ENCODE measurements around the gene CASK. TPM values are rescaled to one million over a fixed set of nuclear protein-coding genes. Genes with fewer than 3 reads are reported as not detected.

The CASK gene
- total RNA-seq, 6 donors from 2014 or later = 25.1 to 61.6 (median 35.3) TPM

DNA sequence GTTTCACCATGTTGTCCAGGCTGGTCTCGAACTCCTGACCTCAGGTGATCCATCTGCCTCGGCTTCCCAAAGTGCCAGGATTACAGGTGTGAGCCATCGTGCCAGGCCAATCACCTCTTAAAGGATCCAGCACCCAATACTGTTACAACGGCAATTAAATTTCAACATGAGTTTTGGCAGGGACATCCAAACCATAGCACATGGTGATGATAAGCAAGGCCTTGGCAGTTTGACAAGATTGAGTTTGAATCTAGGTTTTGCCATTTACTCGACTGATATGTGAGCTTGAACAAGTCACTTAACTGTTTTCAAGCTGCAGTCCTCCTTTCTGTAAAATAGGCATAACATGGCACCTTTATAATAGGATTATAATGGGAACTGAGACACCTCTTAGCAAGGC, 115.3 kb downstream of the CASK start:
- H3K36me3 ChIP-seq = no peaks in the 10 kb centered on the region
- no peak for TF ChIP-seq POLR2A (IDR thresholded peaks at IDR 0.05)
- TF ChIP-seq POLR2AphosphoS5 (IDR thresholded peaks at IDR 0.05) = no peak
- no peak for TF ChIP-seq EP300 (IDR thresholded peaks at IDR 0.05)
- TF ChIP-seq, protein P1, sequence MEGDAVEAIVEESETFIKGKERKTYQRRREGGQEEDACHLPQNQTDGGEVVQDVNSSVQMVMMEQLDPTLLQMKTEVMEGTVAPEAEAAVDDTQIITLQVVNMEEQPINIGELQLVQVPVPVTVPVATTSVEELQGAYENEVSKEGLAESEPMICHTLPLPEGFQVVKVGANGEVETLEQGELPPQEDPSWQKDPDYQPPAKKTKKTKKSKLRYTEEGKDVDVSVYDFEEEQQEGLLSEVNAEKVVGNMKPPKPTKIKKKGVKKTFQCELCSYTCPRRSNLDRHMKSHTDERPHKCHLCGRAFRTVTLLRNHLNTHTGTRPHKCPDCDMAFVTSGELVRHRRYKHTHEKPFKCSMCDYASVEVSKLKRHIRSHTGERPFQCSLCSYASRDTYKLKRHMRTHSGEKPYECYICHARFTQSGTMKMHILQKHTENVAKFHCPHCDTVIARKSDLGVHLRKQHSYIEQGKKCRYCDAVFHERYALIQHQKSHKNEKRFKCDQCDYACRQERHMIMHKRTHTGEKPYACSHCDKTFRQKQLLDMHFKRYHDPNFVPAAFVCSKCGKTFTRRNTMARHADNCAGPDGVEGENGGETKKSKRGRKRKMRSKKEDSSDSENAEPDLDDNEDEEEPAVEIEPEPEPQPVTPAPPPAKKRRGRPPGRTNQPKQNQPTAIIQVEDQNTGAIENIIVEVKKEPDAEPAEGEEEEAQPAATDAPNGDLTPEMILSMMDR (IDR thresholded peaks at IDR 0.05) = no peak
- 88 to 90% methylated on average over 5 of the region's 5 CpGs for WGBS, 2 donors
- no peak for ATAC-seq (ENCODE audit: low FRiP score in 2 of 2)
- H3K4me3 ChIP-seq = no peak overlapping the region
- no peaks in the 10 kb centered on the region for H3K4me1 ChIP-seq
- H3K27me3 ChIP-seq = no peaks in the 10 kb centered on the region
- no peak overlapping the region for H3K27ac ChIP-seq
- no peak for DNase-seq
- peaks cover 0 to 9% (median 0%) of the 10 kb centered on the region in 4 donors for H3K9me3 ChIP-seq

DNA sequence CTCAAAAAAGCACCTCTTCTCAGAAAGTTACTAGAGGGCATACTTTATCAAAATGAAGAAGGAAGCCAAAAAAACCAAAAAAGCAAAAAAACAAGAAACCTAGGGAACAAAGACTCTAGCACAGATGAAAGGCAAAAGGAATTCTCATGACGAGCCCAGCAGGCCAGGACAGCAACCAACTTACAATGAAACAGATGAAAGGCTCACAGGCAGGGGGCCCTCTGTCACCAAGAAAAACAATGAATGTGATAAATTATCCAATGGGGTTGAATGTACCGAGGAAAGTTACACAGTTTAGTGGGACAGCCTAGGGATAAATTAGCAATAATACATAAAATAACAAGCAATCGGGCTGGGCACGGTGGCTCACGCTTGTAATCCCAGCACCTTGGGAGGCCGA, 120.4 kb downstream of the CASK start:
- no peaks in the 10 kb centered on the region for H3K36me3 ChIP-seq
- DNase-seq (no peak), ATAC-seq (ENCODE audit: low FRiP score in 2 of 2) (no peak)
- WGBS, 2 donors = 71 to 84% methylated on average over 6 of the region's 6 CpGs
- H3K27me3 ChIP-seq = no peaks in the 10 kb centered on the region
- H3K4me3 ChIP-seq = no peak overlapping the region
- TF ChIP-seq POLR2A (IDR thresholded peaks at IDR 0.05) = no peak
- TF ChIP-seq POLR2AphosphoS5 (IDR thresholded peaks at IDR 0.05) = no peak
- TF ChIP-seq, protein P1 (IDR thresholded peaks at IDR 0.05) = no peak
- no peak for TF ChIP-seq EP300 (IDR thresholded peaks at IDR 0.05)
- peaks cover 0 to 7% (median 0%) of the 10 kb centered on the region in 4 donors for H3K9me3 ChIP-seq
- no peak overlapping the region for H3K27ac ChIP-seq
- no peaks in the 10 kb centered on the region for H3K4me1 ChIP-seq

DNA sequence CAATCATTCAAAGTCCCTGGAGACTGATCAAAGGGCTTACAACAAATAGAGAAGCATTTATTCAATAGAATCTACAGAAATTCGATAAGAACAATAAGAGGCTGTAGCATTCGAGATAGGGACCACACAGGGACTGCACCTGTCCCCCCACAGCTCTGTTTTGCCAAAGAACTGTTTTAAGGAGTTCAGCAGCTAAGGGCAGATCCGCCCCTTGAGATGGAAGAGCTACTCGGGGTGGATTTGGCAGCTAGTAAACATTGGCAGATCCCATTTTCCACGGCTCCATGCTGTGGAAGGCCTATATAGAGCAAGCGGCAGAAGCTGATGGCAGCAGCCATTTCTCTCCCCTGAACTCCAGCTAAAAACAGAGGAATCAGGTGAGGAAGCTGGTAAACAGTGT, 123.7 kb downstream of the CASK start:
- 76% methylated on average over 4 to 6 of the region's 6 CpGs for WGBS, 2 donors
- no peaks in the 10 kb centered on the region for H3K36me3 ChIP-seq
- TF ChIP-seq, protein P1 (IDR thresholded peaks at IDR 0.05) = no peak
- TF ChIP-seq POLR2A (IDR thresholded peaks at IDR 0.05) (no peak), EP300 (IDR thresholded peaks at IDR 0.05) (no peak), POLR2AphosphoS5 (IDR thresholded peaks at IDR 0.05) (no peak)
- H3K27ac ChIP-seq = no peak overlapping the region
- ATAC-seq (ENCODE audit: low FRiP score in 2 of 2) (no peak), DNase-seq (no peak)
- no peak overlapping the region for H3K4me3 ChIP-seq
- peaks cover 0 to 7% (median 0%) of the 10 kb centered on the region in 4 donors for H3K9me3 ChIP-seq
- no peaks in the 10 kb centered on the region for H3K27me3 ChIP-seq
- no peaks in the 10 kb centered on the region for H3K4me1 ChIP-seq

DNA sequence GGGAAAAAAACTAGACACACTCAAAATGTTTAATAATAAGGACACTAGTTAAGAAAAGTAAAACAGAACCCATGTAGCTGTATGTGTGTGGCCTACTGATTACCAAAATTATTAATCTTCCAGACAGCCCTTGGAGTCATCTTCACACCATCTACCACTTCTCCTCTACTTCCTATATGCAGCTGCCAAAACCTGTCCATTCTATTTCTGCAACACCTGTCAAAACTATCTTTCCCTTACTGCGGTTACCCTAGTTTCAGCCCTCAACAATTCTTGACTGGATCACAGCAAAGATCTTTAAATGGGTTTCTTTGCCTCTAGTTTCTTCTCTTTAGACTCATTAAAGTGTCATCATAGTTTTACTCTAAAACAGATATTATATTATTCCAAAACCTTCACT, 126.8 kb downstream of the CASK start:
- TF ChIP-seq POLR2A (IDR thresholded peaks at IDR 0.05) = no peak
- no peak for TF ChIP-seq POLR2AphosphoS5 (IDR thresholded peaks at IDR 0.05)
- TF ChIP-seq, protein P1 (IDR thresholded peaks at IDR 0.05) = no peak
- TF ChIP-seq EP300 (IDR thresholded peaks at IDR 0.05) = no peak
- Histone ChIP-seq H3K4me1 (no peaks in the 10 kb centered on the region), H3K9me3 (peaks cover 0 to 7% (median 0%) of the 10 kb centered on the region in 4 donors), H3K27me3 (no peaks in the 10 kb centered on the region), H3K4me3 (no peak overlapping the region), H3K27ac (no peak overlapping the region), H3K36me3 (no peaks in the 10 kb centered on the region)
- ATAC-seq (ENCODE audit: low FRiP score in 2 of 2) (no peak), DNase-seq (no peak)
- WGBS, 2 donors = 75 to 79% methylated on average over 1 of the region's 1 CpG

DNA sequence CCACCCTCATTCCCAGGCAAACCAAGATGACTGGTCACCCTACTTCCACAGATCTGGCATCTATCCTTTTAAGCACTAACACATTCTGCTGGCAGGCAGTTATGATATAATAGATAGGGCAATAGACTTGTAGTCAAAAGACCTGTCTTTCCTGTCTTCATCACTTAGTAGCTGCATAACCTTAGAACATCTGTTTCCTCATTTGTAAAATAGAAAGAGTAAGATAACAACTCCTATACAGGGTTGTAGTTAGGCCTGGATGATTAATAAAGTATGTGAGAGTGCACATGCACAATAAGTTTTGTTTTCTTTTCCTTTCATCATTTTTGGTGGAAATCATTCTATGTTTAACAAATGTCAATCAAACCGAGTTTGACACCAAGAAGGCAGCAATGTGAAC, 127.3 kb downstream of the CASK start:
- 48 to 64% methylated on average over 1 of the region's 1 CpG for WGBS, 2 donors
- Histone ChIP-seq H3K4me1 (no peaks in the 10 kb centered on the region), H3K36me3 (no peaks in the 10 kb centered on the region), H3K9me3 (peaks cover 0 to 4% (median 0%) of the 10 kb centered on the region in 4 donors), H3K27me3 (no peaks in the 10 kb centered on the region), H3K4me3 (no peak overlapping the region), H3K27ac (no peak overlapping the region)
- TF ChIP-seq, protein P1 (IDR thresholded peaks at IDR 0.05) = no peak
- TF ChIP-seq POLR2AphosphoS5 (IDR thresholded peaks at IDR 0.05) (no peak), POLR2A (IDR thresholded peaks at IDR 0.05) (no peak), EP300 (IDR thresholded peaks at IDR 0.05) (no peak)
- ATAC-seq (ENCODE audit: low FRiP score in 2 of 2) = no peak
- no peak for DNase-seq

Measured in upper lobe of left lung (tissue), 6 donors.